NCI-H2171 treated with DMSO at 0.1 percent for 48 hours (cell line): ENCODE data around the gene PCK1.

Experiments
- DNase-seq: peaks from one replicate; lab custom pipeline; 2025; lab: John Stamatoyannopoulos, UW

The PCK1 gene

DNA sequence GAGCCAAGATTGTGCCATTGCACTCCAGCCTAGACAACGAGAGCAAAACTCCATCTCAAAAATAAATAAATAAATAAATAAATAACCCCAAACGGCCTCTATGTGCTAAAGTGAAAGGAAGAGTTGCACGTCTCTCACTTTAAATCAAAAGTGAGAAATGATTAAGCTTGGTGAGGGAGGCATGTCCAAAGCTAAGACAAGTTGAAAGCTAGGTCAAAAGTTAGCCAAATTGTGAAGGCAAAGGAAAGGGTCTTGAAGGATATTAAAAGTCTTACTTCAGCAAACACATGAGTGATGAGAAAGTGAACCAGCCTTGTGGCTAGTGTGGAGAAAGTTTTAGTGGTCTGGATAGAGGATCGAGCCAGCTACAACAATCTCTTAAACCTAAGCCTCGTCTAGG is 45.0 kb downstream of the PCK1 start:
- no peak for DNase-seq

DNA sequence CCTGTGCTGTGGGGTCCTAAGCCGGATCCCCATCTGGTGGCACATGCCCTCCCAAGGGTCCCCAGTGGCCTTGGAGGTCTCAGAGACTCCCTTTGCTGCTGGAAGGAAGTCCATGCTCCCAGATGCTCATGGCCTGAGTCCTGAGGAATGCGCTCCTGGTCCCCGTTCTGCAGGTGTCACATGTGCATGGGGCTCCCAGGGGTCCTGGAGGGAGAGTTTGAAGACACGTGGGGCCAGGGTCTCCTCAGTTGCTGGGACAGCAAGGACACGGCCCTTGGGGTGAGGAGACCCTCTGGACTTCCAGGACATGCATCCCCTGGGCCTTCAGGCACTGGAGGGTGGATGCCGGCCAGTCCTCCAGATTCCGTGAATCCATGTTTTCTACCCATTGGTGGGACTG is 47.6 kb downstream of the PCK1 start:
- no peak for DNase-seq

DNA sequence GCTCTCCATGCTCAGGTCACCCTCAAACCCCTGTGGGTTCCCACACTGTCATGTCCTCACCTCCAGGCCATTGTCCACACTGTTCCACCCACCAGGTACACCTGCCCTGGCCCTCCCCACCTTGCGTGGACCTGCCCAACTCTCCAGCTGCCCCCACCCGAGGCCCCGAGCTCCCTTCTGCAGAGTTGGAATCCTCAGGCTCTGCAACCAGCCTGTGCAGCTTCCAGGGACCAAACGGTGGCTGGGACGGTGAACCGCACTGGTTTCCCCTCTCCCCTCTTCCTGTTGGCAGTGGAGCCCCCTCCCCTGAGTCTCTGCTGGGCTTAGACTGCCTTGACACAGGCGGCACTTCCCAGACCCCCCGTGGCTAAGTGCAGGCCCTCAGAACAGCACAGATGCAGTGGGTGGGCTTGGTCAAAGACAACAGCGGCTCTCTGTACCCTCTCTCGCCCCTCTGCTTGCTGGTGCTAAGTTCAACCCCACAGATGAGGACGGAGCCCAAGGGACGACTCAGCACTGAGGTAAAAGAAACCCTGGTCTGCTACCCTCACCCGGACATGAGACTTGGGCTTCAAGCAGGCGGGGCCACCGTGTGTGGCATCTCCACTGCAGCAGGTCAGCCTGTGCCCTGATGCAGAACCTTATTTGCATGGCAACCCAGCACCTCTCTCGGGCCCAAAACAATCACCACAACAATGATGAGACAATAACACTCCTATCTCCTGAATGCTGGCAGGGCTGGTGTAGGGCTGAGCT is 48.4 kb downstream of the PCK1 start:
- no peak for DNase-seq

DNA sequence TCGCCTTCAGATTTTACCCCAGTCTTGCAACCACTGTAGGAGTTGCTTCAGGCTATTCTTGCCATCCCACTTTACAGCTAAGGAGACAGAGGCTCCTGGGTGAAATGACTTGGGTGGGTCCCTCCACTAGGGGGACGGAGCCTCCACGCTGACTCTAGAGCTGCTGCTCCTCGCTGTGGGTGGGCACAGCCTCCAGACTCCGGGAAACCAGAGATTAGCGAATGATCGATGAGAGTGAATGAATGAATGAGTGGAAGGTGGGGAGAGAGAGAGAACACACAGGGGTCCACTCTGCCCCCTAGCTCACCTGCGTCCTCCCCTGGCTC is 48.9 kb downstream of the PCK1 start:
- DNase-seq = no peak

DNA sequence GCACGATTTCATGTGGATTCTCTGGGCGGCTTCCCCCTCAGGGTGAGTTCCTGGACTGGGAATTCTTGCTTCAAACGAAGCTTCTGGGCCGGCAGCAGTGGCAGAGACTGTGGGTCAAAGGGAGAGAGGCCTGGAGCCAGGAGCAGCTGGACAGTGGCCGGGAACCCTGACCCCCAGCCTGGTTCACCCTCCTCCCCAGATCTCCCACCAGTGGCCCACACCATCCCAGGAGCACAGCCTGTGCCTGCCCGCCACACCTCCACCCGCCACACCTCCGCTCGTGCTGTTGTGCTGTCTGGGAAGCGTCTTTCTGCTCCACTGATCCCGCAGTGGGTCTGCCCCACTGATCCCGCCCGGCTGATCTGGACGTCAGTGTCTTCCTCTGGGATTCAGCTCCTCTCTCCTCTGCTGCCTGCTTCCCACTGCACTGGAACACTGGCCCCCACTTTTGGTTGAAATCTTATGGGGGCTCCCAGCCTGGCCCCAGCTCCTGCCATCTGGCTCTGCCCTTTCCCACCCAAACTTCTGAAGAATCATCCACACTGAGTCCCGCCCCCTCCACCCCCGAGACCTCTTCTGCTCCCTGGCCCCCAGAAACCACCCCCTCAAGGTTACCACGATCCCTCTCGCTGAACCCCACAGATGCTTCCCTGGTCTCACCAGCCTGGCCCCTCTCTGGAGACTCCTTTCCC is 49.5 kb downstream of the PCK1 start:
- DNase-seq = no peak

DNA sequence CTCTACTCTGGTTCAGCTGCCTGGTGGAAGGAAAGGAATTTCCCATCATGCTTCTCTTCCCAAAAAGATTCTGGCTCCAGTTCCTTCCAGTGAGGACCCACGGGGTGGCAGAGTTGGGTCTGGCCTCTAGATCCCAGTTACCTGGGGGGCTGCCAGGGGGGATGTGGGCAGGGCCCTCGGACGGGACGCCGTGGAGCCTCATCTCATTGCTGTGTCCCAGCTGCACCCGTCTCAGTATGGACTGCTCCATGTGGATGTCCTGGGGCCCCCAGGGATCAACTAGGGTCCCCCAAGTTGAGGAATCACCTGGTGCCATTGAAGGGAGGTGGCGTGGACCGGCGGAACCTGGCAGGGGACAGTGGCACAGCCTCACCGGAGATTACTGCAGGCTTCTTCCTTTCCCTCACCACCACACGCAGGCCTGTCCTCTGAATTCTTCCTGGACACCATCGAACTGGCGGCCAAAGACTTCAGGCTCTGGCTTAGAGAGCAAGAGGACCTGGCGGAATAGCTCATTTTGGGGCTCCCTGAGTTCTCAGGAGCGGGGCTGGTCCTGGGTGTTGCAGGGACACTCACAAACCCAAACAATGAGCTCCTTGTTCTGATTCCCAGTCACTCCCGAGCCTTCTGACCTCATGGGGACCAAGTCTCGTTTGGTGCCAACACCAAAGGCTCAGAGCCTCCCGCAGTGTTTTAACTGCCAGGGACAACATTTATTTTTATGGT is 50.8 kb downstream of the PCK1 start:
- DNase-seq = no peak

DNA sequence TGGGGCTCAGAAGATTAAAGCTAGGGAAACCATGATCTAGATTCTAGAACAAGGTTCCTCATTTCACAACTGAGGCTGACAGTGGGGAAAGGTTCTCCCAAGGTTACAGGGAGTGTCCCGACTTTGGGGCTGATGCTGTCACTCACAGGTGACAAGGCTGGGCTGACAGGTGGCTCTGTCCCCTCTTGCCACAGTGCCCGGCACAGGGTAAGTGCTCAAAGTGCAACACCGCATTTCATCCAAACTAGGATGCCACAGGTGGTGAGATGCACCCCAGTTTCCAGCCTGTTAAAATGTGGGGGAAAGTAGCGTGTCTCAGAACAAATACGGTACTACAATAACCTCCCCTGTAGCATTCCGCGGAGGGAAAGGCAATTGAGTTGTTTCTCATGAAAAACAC is 51.5 kb downstream of the PCK1 start:
- DNase-seq = no peak

DNA sequence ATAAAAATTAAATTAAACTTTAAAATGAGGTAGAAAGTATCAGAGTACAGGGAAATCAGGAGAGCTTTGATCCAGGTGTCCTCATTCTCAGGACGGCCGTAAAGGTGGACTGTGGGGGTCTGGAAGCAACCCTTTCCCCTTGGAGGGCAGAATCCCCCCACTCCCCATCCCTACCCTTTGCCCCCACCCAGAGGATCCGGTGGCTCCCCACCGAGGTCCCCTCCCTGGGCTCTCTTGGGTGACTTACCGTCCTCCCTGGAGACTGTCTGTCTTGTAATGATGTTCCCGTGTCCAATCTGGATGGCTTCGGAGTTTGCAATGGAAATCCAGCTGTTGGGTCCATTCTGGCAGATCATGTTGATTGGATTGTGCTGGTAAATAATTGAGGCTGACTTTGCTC is 52.0 kb downstream of the PCK1 start:
- no peak for DNase-seq

DNA sequence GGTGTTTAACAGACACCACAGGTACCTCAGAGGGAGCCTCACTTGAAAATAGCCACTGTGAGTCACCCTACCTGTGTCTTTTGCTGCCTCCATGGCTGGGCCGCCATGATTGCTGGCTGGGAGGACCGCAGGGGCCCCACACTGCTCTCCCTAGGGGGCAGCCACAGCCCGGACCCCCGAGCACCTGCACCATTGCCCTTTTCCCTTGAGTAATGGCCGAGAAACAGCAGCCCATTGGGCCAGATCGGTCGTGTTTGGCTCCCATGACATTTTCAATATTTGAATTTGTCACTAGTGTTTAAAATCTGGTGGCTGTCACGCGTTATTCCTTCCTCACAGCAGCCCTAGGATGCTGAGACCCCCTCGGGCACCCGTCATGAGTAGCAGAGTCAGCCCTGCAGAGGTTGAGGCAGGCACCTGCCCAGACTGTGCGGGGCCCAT is 52.6 kb downstream of the PCK1 start:
- no peak for DNase-seq

DNA sequence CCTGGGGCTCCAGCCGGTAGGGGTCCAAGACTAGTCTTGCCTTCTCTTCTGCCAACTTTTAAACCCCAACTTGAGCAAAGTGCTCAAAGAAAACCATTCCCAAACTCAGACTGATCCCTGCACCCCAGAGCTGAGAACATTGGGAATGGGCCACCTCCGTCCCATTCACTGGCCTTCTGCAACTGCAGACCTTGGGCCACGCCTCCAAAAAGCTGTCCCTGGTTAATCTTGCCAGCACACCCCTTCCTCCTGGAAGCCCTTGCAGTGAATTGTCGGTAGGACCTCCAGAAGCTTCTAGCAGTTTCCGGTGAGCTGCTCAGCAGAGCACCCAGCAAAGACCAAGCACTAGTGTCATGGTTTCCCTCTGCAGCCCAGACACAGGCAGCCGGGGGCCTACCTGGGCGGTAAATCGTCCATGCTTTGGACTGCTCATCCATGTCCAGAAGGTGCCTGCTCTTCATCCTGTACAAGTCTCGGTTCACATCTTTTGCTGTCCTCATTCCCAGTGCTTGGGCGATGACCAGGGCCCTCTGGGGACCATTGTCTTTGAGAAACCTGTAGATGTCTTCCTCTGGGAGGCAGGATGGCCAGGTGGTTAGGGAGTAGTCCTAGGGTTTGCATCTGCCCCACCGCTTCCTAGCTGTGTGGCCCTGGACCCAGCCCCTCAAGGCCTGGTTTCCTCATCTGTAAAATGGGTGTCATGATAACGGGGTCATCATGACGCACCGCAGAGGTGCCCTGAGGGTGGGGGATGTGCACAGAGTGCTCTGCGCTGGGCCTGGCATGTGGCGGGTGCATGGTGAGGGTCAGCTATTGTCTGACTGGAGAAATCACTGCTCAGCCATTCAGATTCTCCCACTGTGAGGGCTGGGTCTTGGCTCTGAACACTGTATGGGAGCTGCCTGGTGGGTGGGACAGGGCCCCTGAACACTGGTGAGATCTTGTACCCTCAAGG is 53.9 kb downstream of the PCK1 start:
- DNase-seq = no peak

DNA sequence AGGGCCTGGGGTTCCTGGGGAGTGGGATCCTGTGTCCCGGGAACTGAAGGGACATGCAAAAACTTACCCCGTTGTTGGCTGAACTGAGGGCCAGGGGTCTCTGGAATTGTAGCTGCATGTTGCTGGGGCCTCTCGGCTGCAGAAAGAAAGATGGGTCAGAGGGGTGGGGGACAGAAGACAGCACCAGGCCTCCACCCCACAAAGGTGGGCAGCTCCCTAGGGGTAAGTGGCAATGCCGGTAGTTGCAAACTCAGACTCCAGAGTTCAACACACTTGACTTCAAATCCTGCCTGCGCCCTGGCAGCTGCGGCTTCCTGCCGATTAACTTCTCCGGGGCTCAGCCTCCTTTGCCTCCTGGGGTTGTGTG is 54.5 kb downstream of the PCK1 start:
- DNase-seq = no peak

DNA sequence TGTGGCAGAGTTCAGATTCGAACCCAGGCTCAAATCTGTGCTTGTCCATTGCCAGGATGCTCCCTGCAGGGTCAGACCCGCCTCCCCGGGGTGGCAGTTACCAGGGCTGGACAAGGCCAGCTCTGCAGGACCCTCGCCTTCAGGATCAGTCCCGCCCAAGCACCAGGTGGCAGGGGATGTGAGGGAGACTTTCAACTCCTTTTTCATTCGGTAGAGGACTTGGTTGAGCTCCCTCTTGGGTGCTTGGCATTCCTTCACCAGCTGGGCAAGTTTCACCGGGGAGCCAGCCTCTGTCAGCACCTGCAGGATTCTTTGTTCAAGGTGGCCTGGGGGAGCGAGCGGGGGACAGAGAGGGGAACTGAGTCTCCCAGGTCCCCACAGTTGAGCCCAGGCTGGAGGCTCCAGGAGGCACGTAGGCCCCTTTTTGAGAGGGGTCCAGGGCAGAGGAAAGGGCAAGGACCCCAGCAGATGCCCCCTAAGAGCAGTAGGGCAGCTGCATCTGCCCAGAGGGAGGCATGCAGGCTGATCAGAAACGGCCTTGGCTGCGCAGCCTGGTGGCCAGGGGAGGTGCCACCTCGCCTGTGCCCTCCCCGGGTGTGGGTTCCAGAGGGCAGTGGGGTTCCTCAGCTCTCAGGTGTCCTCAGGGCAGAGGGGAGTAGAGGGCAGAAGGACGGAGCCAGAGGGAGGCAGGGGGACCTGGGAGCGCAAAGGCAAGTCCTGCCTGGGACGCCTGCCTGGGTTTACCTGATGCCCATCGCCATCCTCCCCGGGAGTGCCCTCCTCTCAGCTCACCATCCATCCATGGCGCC is 55.4 kb downstream of the PCK1 start:
- DNase-seq = no peak

DNA sequence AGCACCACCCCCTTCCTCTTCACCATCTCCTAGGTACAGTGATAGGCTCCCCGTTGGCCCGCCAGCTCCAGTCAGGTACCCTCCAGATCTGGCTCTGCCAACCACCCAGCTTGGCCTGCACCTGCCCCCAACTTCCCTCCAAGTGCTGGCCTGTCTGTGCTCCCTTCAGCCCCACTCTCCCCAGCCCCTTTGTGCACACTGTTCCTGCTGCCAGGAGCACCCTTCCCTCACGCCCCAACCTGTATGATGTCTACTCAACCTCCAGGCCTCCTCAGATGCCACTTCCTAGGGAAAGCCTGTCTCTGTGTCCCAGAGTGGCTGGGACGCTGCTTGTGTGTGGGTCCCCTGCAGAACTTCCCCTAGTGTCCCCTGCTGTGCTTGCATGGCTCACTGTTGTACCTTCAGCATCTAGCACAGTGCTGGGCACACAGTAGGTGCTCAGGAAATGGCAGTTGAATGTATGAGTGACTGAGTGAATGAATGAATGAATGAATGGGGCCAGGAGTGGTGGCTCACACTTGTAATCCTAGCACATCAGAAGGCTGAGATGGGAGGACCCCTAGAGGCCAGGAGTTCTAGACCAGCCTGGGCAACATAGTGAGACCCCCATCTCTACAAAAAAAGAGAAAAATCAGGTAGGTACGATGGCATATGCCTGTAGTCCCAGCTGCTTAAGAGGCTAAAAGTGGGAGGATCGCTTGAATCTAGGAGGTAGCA is 56.3 kb downstream of the PCK1 start:
- no peak for DNase-seq
